ENCODE data around the gene ESR2. TPM values are rescaled to one million over a fixed set of nuclear protein-coding genes. Genes with fewer than 3 reads are reported as not detected.
A peak's percentile ranks its signal among the peaks of the same experiment; 100 is the strongest.
"Not testable (repeated sequence)": the region's sequence is repeated elsewhere in the genome, so short reads cannot be mapped to it uniquely, and the experiment has no call there.

Gene ESR2
- total RNA-seq, 2 experiments from 2014 or later, result 0.16 TPM; not detected in 1

- H3K4me1 Mint-ChIP-seq (ENCODE audit: low read depth), result peaks cover 17% of the 10 kb centered on the region
- DNase-seq (no peak), ATAC-seq (no peak)
- peaks cover 62% of the 10 kb centered on the region for H3K36me3 Mint-ChIP-seq (ENCODE audit: low read depth)
- no peak overlapping the region for H3K4me3 Mint-ChIP-seq
- CTCF ChIA-PET, result interaction anchor here (0.6 to 1.2 kb wide), 2 partner anchors 112 to 393 kb away, joined by 3 read pairs; no protein-coding TSS in a partner anchor
- no peak overlapping the region for H3K27ac Mint-ChIP-seq
- H3K9me3 Mint-ChIP-seq (ENCODE audit: insufficient read depth), result no peaks in the 10 kb centered on the region
- H3K27me3 Mint-ChIP-seq (ENCODE audit: low read depth), result no peaks in the 10 kb centered on the region
- POLR2A ChIA-PET, result no interaction called here
Observed at GRCh38 chr14:64191756-64192155, 102.4 kb downstream of the ESR2 start.

GRCh38 chr14:64190974-64191502, 103.1 kb downstream of the ESR2 start:
- no peak for ATAC-seq
- H3K27ac Mint-ChIP-seq, result no peak overlapping the region
- no peak overlapping the region for H3K4me3 Mint-ChIP-seq
- ChIA-PET CTCF (no interaction called here), POLR2A (no interaction called here)
- H3K27me3 Mint-ChIP-seq (ENCODE audit: low read depth), result no peaks in the 10 kb centered on the region
- no peak for DNase-seq
- no peaks in the 10 kb centered on the region for H3K9me3 Mint-ChIP-seq (ENCODE audit: insufficient read depth)
- H3K36me3 Mint-ChIP-seq (ENCODE audit: low read depth), result peaks cover 66% of the 10 kb centered on the region
- H3K4me1 Mint-ChIP-seq (ENCODE audit: low read depth), result peaks cover 15% of the 10 kb centered on the region

GRCh38 chr14:64187331-64187730, 106.8 kb downstream of the ESR2 start:
- Mint-ChIP-seq H3K4me1 (ENCODE audit: low read depth) (no peaks in the 10 kb centered on the region), H3K9me3 (ENCODE audit: insufficient read depth) (no peaks in the 10 kb centered on the region), H3K4me3 (no peak overlapping the region), H3K27me3 (ENCODE audit: low read depth) (no peaks in the 10 kb centered on the region), H3K27ac (no peak overlapping the region), H3K36me3 (ENCODE audit: low read depth) (peaks cover 64% of the 10 kb centered on the region)
- ChIA-PET POLR2A (no interaction called here), CTCF (interaction anchor here (1.3 kb wide), 1 partner anchor 108 kb away, joined by 3 read pairs; no protein-coding TSS in a partner anchor)
- ATAC-seq (no peak), DNase-seq (no peak)

DNA sequence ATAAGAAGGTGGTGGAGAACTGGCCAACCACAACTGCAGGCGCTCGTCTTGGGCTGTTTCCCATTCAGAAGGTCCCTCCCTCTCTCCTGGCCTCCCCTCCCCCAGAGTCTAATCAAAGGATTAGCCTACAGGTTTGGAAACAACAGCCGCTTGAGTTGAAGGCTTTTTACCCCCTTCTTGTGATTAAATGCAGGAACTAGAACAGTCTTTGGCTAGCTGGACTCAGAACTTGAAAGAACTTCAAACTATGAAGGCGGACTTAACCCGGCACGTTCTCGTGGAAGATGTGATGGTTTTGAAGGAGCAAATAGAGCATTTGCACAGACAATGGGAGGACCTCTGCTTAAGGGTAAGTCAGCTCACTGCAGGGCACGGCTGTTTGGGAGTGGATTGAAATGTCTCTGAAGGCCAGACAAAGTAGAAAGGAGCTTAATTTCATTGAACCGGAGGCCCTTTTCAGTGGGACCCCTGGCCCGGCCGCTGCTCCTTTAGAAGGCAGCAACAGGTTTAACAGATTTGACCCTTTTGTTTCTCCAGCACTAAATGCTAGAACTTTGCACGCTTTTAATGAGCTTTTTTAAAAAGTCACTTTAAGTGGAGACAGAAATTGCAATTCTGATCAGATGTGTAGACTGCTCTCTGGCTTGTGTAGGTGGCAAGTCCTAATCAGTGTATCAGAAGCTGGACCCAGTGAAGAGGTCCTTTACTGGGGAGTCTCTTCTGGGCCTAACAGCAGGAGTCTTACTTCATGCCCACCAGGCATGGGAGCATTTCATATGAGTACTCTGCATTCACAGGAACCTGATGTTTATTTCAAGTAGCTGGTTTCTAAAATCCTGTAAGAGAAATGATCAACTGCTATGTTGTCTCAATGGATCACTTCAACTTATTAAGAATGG, 107.7 kb downstream of the ESR2 start:
- DNase-seq (no peak), ATAC-seq (no peak)
- ChIA-PET CTCF (interaction anchor here (0.6 kb wide), 1 partner anchor 218 kb away, joined by 4 read pairs; no protein-coding TSS in a partner anchor), POLR2A (no interaction called here)
- Mint-ChIP-seq H3K4me3 (no peak overlapping the region), H3K9me3 (ENCODE audit: insufficient read depth) (no peaks in the 10 kb centered on the region), H3K27ac (no peak overlapping the region), H3K27me3 (ENCODE audit: low read depth) (no peaks in the 10 kb centered on the region), H3K36me3 (ENCODE audit: low read depth) (peaks cover 61% of the 10 kb centered on the region), H3K4me1 (ENCODE audit: low read depth) (no peaks in the 10 kb centered on the region)

DNA sequence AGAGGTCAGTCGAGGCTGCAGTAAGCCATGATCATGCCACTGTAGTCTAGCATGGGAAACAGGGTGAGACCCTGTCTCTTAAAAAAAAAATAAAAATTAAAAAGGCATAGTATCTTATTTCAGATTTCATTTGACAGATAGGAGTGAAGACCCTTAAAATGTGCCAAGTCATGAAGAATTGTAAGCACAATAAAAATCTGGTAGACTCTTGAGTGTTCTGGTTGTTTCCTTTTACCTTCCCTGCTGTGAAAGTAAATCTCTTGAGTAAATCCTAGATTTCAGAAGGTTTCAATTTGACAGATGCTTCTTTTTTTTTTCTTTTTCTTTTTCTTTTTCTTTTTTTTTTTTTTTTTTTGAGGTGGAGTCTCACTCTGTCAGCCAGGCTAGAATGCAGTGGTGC, 109.0 kb downstream of the ESR2 start:
- CTCF ChIA-PET, result no interaction called here

GRCh38 chr14:64184103-64184729, 110.0 kb downstream of the ESR2 start:
- ChIA-PET POLR2A (no interaction called here), CTCF (no interaction called here)
- H3K4me3 Mint-ChIP-seq, result no peak overlapping the region
- H3K27ac Mint-ChIP-seq, result peak overlapping the region; percentile 53
- H3K4me1 Mint-ChIP-seq (ENCODE audit: low read depth), result no peaks in the 10 kb centered on the region
- H3K27me3 Mint-ChIP-seq (ENCODE audit: low read depth), result no peaks in the 10 kb centered on the region
- DNase-seq (no peak), ATAC-seq (no peak)
- H3K9me3 Mint-ChIP-seq (ENCODE audit: insufficient read depth), result no peaks in the 10 kb centered on the region
- peaks cover 59% of the 10 kb centered on the region for H3K36me3 Mint-ChIP-seq (ENCODE audit: low read depth)

More for the DNA sequence above, 109.0 kb downstream of the ESR2 start:
- no peaks in the 10 kb centered on the region for H3K27me3 Mint-ChIP-seq (ENCODE audit: low read depth)
- DNase-seq (no peak), ATAC-seq (no peak)
- H3K4me3 Mint-ChIP-seq, result no peak overlapping the region
- H3K36me3 Mint-ChIP-seq (ENCODE audit: low read depth), result peaks cover 57% of the 10 kb centered on the region
- no peaks in the 10 kb centered on the region for H3K9me3 Mint-ChIP-seq (ENCODE audit: insufficient read depth)
- no peak overlapping the region for H3K27ac Mint-ChIP-seq
- POLR2A ChIA-PET, result no interaction called here
- H3K4me1 Mint-ChIP-seq (ENCODE audit: low read depth), result no peaks in the 10 kb centered on the region

DNA sequence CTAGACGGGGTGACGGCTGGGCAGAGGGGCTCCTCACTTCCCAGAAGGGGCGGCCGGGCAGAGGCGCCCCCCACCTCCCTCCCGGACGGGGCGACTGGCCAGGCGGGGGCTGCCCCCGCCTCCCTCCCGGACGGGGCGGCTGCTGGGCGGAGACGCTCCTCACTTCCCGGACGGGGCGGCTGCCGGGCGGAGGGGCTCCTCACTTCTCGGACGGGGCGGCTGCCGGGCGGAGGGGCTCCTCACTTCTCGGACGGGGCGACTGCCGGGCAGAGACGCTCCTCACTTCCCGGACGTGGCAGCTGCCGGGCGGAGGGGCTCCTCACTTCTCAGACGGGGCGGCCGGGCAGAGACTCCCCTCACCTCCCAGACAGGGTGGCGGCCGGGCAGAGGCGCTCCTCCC, 111.3 kb downstream of the ESR2 start:
- H3K4me1 Mint-ChIP-seq (ENCODE audit: low read depth); POLR2A ChIA-PET; DNase-seq; H3K27me3 Mint-ChIP-seq (ENCODE audit: low read depth); H3K27ac Mint-ChIP-seq; H3K9me3 Mint-ChIP-seq (ENCODE audit: insufficient read depth); ATAC-seq; CTCF ChIA-PET; H3K4me3 Mint-ChIP-seq: not testable (repeated sequence)
- peaks cover 61% of the 10 kb centered on the region for H3K36me3 Mint-ChIP-seq (ENCODE audit: low read depth)

DNA sequence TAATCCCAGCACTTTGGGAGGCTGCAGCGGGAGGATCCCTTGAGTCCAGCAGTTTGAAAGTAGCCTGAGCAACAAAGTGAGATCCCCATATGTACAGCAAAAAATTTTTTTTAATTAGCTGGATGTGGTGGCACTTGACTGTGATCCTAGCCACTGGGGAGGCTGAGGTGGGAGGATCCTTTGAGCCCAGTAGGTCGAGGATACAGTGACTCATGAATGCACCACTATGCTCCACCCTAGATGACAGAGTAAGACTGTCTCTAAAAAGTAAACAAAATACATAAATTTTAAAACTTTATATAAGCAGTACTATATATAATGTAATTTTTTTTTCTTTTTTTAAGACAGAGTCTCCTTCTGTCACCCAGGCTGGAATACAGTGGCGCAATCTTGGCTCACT, 115.4 kb downstream of the ESR2 start:
- POLR2A ChIA-PET, result no interaction called here
- Mint-ChIP-seq H3K27me3 (ENCODE audit: low read depth) (no peaks in the 10 kb centered on the region), H3K36me3 (ENCODE audit: low read depth) (peaks cover 62% of the 10 kb centered on the region), H3K9me3 (ENCODE audit: insufficient read depth) (no peaks in the 10 kb centered on the region), H3K27ac (no peak overlapping the region), H3K4me3 (no peak overlapping the region), H3K4me1 (ENCODE audit: low read depth) (peaks cover 3% of the 10 kb centered on the region)
- CTCF ChIA-PET, result no interaction called here
- DNase-seq (no peak), ATAC-seq (no peak)

DNA sequence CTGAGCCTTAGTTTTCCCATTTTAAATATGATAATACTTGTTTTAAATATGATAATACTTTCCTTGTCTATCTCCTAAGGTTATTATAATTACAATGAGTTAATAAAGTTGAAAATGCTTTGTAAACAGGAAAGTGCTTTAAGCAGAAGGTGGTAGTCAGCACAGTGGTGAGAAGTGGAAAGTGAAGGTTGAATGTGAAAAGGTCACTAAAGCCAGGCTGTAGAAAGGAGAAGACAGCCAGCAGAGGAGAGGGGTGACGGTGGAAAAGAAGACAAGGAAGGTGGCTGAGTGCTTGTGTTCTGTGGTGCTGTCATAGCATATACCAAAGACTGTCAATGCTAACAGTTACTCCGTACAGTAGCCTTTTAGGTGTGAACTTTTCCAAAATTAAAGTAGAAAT, 117.8 kb downstream of the ESR2 start:
- Mint-ChIP-seq H3K27me3 (ENCODE audit: low read depth) (no peaks in the 10 kb centered on the region), H3K9me3 (ENCODE audit: insufficient read depth) (no peaks in the 10 kb centered on the region), H3K4me1 (ENCODE audit: low read depth) (peaks cover 3% of the 10 kb centered on the region), H3K4me3 (no peak overlapping the region), H3K27ac (peak overlapping the region; percentile 27), H3K36me3 (ENCODE audit: low read depth) (peaks cover 61% of the 10 kb centered on the region)
- DNase-seq, result no peak
- POLR2A ChIA-PET, result no interaction called here
- CTCF ChIA-PET, result no interaction called here
- ATAC-seq, result no peak

DNA sequence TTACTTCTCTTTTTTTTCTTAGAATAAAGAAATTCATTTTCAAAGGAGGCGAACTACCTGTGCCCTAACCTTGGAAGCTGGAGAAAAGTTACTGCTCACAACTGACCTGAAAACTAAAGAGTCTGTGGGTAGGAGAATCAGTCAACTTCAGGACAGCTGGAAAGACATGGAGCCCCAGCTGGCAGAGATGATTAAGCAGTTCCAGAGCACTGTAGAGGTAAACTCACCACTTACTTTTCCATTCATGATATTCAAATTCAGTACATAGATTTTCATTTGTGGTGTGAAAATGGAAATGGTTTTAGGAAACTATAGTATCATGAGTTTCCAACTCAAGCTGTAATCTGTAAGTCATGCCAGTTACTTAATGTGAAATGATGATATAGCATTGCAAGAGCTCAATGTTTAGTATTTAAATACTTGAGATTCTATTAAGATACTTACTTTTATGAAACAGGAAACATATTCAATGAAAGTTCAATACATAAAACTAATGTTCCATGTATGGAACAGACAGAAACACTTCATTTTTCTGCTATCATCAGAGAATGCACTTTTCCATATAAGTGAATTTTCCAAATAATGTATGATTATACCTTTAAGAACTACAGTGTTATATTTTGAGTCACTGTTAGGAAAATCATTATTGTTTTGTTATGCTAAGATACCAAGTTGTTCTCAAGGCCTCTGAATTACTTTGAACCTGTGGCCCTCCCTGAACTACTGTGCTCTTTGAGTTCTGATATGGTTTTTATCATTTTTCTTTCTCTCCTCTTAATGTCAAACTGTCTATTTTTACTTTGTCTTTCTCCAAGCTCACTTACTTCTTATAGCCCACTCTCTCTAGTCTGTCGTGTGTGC, 119.0 kb downstream of the ESR2 start:
- H3K4me1 Mint-ChIP-seq (ENCODE audit: low read depth), result peaks cover 3% of the 10 kb centered on the region
- H3K36me3 Mint-ChIP-seq (ENCODE audit: low read depth), result peaks cover 60% of the 10 kb centered on the region
- ChIA-PET POLR2A (no interaction called here), CTCF (no interaction called here)
- H3K9me3 Mint-ChIP-seq (ENCODE audit: insufficient read depth), result no peaks in the 10 kb centered on the region
- H3K4me3 Mint-ChIP-seq, result no peak overlapping the region
- no peak overlapping the region for H3K27ac Mint-ChIP-seq
- no peak for DNase-seq
- no peak for ATAC-seq
- H3K27me3 Mint-ChIP-seq (ENCODE audit: low read depth), result no peaks in the 10 kb centered on the region

DNA sequence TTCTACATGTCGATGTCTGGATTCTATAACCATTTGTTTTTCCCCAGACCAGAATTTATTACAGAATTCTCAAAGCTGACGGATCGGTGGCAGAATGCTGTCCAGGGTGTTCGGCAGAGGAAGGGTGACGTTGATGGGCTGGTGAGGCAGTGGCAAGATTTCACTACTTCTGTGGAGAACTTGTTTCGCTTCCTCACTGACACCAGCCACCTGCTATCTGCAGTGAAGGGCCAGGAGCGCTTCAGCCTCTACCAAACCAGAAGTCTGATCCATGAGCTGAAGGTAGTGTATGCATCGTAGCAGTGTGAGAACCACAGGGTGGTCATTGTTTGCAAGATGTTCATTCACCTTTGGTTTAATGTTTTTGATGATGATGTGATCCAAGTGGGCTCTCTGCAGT, 124.0 kb downstream of the ESR2 start:
- ATAC-seq (no peak), DNase-seq (no peak)
- ChIA-PET POLR2A (no interaction called here), CTCF (interaction anchor here (1.6 to 2.2 kb wide), 2 partner anchors 125 to 133 kb away, joined by 4 to 9 read pairs; partner anchors contain the start of gene ESR2)
- Mint-ChIP-seq H3K27me3 (ENCODE audit: low read depth) (no peaks in the 10 kb centered on the region), H3K9me3 (ENCODE audit: insufficient read depth) (no peaks in the 10 kb centered on the region), H3K4me3 (no peak overlapping the region), H3K27ac (no peak overlapping the region), H3K4me1 (ENCODE audit: low read depth) (no peaks in the 10 kb centered on the region), H3K36me3 (ENCODE audit: low read depth) (peaks cover 53% of the 10 kb centered on the region)

Data from activated CD8-positive, alpha-beta T cell treated with anti-CD3 and anti-CD28 coated beads, Interleukin-2, amount 10 ng/mL, durations not matched to agents 7 days and 5 days (primary cell).